ENCODE results near the gene FARS2.

GRCh38 chr6:5300206-5300764 lies 39.0 kb downstream of the FARS2 start:
- no peak for TF ChIP-seq EZH2 (IDR thresholded peaks at IDR 0.05; ENCODE audit: borderline replicate concordance)
- no peak for TF ChIP-seq CTCF (IDR thresholded peaks at IDR 0.05; ENCODE audit: poor library complexity)

All from hepatocyte (in vitro differentiated cells).